Activated CD4-positive, alpha-beta T cell treated with anti-CD3 and anti-CD28 coated beads, Interleukin-2, amount 10 ng/mL, durations not matched to agents 24 days and 14 days (primary cell): ENCODE data around the gene ZNF318. TPM values are rescaled to one million over a fixed set of nuclear protein-coding genes. Genes with fewer than 3 reads are reported as not detected.
"Not testable (repeated sequence)": the region's sequence is repeated elsewhere in the genome, so short reads cannot be mapped to it uniquely, and the experiment has no call there.

Source experiments
- DNase-seq: peaks from one replicate; pipeline ENCODE4 v3.0.0; 2022
- H3K27ac Mint-ChIP-seq: one replicate; pipeline ENCODE4 v1.8.0; 2022; ENCODE audit warnings: mild to moderate bottlenecking, mixed read lengths
- H3K27me3 Mint-ChIP-seq: one replicate; pipeline ENCODE4 v1.8.0; 2022; ENCODE audit warnings: mixed read lengths
- H3K36me3 Mint-ChIP-seq: one replicate; pipeline ENCODE4 v1.8.0; 2022; ENCODE audit warnings: low read depth, mild to moderate bottlenecking, mixed read lengths
- H3K4me1 Mint-ChIP-seq: one replicate; pipeline ENCODE4 v1.8.0; 2021; ENCODE audit warnings: mixed read lengths
- H3K4me3 Mint-ChIP-seq: one replicate; pipeline ENCODE4 v1.8.0; 2022; ENCODE audit warnings: mild to moderate bottlenecking, moderate library complexity, mixed read lengths
- H3K9me3 Mint-ChIP-seq: one replicate; pipeline ENCODE4 v1.8.0; 2021; ENCODE audit warnings: mixed read lengths
- intact Hi-C: fragments of 100-400 bp; cut with micrococcal nuclease; formaldehyde crosslinking; loops from one replicate; pipeline ENCODE4 v1.15.1; 2023
- total RNA-seq: library from RNA; stranded (reverse); gene quantifications from 2 replicates; pipeline ENCODE4 v1.2.3, GENCODE V29; 2022

Gene ZNF318
- total RNA-seq, 1 donor from 2014 or later: 10.3 TPM

DNA sequence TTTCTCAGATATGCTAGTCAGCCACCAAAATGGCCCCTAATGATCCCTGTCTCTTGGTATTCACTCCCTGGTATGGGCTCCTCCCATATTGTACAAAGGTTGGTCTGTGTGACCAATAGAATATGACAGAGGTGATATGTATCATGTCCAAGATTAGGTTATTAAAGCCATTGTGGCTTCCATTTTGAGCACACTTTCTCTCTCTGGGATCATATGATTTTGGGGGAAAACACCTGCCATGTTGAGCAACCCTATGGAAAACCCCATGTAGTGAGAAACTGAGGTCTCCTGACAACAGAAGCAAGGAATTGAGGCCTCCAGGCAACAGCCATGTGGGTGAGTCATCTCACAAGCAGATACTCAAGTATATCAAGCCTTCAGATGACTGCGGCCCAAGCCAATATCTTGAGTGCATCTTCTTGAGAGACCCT is 7.1 kb upstream of the ZNF318 start:
- Mint-ChIP-seq H3K27me3 (peaks cover 19% of the 10 kb centered on the region), H3K4me3 (no peak overlapping the region), H3K4me1 (peaks cover 12% of the 10 kb centered on the region), H3K27ac (peak overlapping the region; percentile 1), H3K36me3 (no peaks in the 10 kb centered on the region), H3K9me3 (peaks cover 4% of the 10 kb centered on the region)
- intact Hi-C loops: no loop called here
- peak; percentile 70 for DNase-seq

DNA sequence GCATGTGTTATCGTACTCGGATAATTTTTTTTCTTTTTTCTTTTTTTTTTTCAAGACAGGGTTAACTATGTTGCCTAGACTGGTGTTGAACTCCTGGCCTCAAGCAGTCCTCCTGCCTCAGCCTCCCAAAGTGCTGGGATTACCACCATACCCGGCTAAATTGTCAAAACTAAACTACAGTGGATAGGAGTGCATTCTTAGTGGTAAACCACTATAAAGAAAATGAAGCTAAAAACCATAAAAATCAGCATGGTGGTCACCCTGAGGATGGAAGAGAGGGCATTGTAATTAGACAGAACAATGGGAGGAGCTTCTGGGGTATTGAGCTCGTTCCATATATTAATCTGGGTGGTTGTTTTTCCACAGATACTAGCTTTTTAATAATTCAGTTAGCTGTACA is 6.2 kb upstream of the ZNF318 start:
- peaks cover 14% of the 10 kb centered on the region for H3K27me3 Mint-ChIP-seq
- DNase-seq: no peak
- peaks cover 11% of the 10 kb centered on the region for H3K4me1 Mint-ChIP-seq
- no peaks in the 10 kb centered on the region for H3K36me3 Mint-ChIP-seq
- H3K27ac Mint-ChIP-seq: peak overlapping the region; percentile 29
- intact Hi-C loops: no loop called here
- H3K9me3 Mint-ChIP-seq: no peaks in the 10 kb centered on the region
- H3K4me3 Mint-ChIP-seq: no peak overlapping the region

DNA sequence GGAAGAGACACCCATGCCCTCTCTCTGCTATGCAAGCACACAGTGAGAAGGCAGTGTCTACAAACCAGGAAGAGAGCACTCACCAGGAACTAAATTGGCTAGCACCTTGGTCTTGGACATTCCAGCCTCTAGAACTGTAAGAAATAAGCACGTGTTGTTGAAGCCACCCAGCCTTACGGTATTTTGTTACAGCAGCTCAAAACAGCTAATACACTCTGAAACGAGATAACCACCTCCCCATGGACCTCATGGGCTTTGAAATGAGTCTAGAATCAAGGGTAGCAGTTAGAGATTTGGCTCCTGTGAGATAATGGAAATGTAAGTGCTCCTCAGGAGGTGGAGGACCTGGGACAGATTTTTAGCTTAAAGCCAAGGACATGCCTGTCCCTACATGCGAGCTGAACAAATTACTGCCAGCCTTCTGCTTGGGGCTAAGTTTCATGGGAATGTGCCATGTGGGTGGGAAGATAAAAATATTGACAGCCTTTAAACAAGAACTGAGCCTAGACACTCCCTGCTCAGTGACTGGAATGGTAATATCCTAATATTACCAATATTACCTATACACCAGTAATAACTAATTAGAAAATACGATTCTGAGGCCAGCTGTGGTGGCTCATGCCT is 3.9 kb upstream of the ZNF318 start:
- Mint-ChIP-seq H3K27ac (no peak overlapping the region), H3K27me3 (peaks cover 1% of the 10 kb centered on the region), H3K36me3 (no peaks in the 10 kb centered on the region), H3K4me1 (peaks cover 21% of the 10 kb centered on the region), H3K4me3 (no peak overlapping the region), H3K9me3 (no peaks in the 10 kb centered on the region)
- no peak for DNase-seq
- intact Hi-C loops: no loop called here

DNA sequence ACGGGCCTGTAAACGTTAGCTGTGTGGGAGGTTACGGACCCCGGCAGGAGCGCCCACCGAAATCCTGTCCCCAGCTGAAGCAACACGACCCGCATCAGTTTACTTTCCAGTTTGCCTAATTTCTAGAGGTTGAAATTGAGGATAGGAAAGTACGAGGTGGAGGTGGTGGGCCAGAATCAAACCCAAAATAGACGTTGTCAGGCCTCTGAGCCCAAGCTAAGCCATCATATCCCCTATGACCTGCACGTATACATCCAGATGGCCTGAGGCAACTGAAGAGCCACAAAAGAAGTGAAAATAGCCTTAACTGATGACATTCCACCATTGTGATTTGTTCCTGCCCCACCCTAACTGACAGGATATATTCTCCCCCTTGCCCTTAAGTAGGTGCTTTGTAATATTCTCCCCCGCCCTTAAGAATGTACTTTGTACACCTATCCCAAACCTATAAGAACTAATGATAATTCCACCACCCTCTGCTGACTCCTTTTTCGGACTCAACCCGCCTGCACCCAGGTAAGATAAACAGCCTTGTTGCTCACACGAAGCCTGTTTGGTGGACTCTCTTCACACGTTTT is 645 bp upstream of the ZNF318 start:
- DNase-seq: peak; percentile 67
- H3K9me3 Mint-ChIP-seq, H3K36me3 Mint-ChIP-seq, intact Hi-C loops, H3K27me3 Mint-ChIP-seq: not testable (repeated sequence)
- H3K4me3 Mint-ChIP-seq: peak overlapping the region; percentile 85
- peak overlapping the region; percentile 94 for H3K27ac Mint-ChIP-seq
- peaks cover 35% of the 10 kb centered on the region for H3K4me1 Mint-ChIP-seq

DNA sequence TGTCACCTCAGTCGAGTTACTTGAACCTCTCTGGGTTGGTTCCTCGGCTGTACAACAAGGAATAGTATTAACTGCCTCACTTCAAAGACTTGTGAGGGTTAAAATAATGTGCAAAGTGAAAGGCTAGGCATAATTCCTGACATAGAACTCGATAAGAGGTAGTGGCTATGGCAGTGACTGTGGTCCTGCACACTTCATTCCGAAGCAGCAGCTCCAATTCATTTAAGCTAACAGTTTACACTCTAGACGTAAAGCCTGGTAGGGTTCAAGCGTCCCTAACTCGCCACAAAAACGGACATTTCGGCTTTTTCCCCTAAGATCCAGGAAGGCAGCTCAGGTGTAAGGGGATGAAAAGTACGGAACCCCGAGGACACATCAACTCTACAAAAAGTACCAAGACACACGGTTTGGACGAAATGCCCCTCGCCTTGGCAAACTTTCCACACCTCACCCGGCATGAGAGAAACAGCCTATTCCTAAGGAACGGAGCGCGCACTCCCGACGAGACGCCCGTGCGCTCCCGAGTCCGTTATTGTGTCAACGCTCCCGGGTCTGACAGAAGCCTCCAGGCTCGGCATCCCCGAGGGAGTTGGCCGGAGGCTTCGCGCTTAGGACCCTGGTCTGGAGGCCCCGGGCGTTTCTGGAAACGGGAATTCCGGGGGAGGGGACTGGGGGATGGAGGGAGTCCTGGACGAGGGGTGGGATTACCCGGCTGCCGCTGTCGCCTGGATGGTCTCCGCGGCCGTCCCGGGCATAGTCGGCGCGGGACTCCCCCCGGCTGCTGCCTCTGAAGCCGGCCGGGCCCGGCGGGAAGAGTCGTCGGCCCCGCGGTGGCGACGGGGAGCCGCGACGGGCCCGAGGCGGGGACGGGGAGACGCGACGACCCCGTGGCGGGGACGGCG is 937 bp downstream of the ZNF318 start:
- Mint-ChIP-seq H3K27ac (peak overlapping the region; percentile 58), H3K9me3 (no peaks in the 10 kb centered on the region), H3K4me1 (peaks cover 35% of the 10 kb centered on the region), H3K27me3 (peaks cover 1% of the 10 kb centered on the region), H3K36me3 (peaks cover 11% of the 10 kb centered on the region), H3K4me3 (peak overlapping the region; percentile 82)
- intact Hi-C loops: loop anchor here (1.0 to 5.0 kb wide), 5 partner anchors 15 to 261 kb away; partner anchors contain the start of genes ABCC10, GTPBP2, POLR1C and YIPF3
- peak; percentile 76 for DNase-seq

DNA sequence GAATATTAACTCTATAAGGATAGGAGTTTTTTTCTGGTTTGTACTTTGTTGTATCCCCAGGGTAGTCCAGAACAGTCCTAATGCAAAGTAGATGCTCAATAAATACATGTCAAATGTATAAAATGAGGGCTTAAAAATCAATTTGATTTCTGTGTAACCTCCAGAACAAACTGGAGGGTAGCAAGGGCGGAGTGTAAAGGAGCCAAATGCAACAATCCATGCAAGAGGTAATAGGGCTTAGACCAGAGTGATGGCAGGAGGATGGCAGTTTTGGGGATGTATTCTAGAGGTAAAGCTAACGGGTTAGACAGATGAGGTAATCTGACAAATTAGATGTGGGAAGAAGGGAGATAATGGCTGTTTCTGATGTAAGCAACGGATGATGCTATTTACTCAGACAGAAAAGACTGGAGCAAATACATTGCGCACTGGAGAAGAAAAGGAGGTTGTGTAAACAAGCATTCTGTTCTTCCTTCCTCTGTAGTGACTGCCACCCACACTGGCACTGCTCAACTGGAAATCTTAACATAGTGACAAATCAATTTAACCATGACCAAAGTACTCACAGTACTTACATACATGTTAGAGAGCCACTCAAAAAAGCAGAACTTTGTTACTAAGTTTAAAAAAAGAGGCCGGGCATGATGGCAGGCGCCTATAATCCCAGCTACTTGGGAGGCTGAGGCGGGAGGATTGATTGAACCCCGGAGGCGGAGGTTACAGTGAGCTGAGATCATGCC is 2.0 kb downstream of the ZNF318 start:
- no peaks in the 10 kb centered on the region for H3K9me3 Mint-ChIP-seq
- H3K27me3 Mint-ChIP-seq: no peaks in the 10 kb centered on the region
- H3K36me3 Mint-ChIP-seq: peaks cover 13% of the 10 kb centered on the region
- no peak for DNase-seq
- intact Hi-C loops: loop anchor here (5.0 kb wide), 1 partner anchor 150 kb away; the partner anchor contains the start of genes POLR1C and YIPF3
- H3K4me3 Mint-ChIP-seq: peak overlapping the region; percentile 64
- peaks cover 35% of the 10 kb centered on the region for H3K4me1 Mint-ChIP-seq
- H3K27ac Mint-ChIP-seq: no peak overlapping the region

DNA sequence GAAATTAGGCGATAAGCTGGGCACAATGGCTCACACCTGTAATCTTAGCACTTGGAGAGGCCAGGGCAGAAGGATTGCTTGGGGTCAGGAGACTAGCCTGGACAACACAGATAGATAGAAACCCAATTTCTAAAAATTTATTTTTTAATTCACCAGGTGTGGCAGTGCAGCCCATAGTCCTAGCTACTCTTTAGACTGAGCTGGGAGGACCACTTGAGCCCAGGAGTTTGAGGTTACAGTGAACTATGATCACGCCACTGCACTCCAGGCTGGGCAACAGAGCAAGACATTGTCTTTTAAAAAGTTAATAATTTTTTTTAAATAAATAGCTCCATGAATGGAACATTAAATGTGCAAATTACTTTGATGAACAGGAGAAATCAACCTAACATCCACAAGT is 8.2 kb downstream of the ZNF318 start:
- no peak for DNase-seq
- Mint-ChIP-seq H3K27ac (no peak overlapping the region), H3K4me3 (no peak overlapping the region), H3K4me1 (peaks cover 8% of the 10 kb centered on the region), H3K36me3 (peaks cover 35% of the 10 kb centered on the region), H3K9me3 (no peaks in the 10 kb centered on the region), H3K27me3 (no peaks in the 10 kb centered on the region)
- intact Hi-C loops: no loop called here

DNA sequence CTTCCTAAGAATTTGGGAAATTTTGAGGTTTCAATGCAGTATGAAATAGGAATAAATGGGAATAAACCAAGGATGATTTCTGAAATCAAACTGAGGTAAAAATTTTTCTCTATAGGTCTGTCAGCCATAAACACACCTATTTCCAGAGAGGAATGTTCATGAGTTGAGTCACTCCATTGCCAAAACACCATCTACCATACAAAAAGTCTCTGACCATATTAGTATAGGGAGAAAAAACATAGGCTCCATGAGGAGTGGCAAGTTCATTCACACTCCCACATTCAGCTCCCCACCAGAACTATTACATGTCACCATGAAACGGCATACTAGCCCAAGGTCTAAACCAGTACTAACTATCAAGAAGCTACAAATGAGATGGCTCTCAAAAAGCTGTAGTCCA is 9.6 kb downstream of the ZNF318 start:
- Mint-ChIP-seq H3K27me3 (no peaks in the 10 kb centered on the region), H3K27ac (no peak overlapping the region), H3K9me3 (no peaks in the 10 kb centered on the region), H3K4me1 (peaks cover 4% of the 10 kb centered on the region), H3K4me3 (no peak overlapping the region), H3K36me3 (peaks cover 42% of the 10 kb centered on the region)
- intact Hi-C loops: no loop called here
- DNase-seq: no peak

DNA sequence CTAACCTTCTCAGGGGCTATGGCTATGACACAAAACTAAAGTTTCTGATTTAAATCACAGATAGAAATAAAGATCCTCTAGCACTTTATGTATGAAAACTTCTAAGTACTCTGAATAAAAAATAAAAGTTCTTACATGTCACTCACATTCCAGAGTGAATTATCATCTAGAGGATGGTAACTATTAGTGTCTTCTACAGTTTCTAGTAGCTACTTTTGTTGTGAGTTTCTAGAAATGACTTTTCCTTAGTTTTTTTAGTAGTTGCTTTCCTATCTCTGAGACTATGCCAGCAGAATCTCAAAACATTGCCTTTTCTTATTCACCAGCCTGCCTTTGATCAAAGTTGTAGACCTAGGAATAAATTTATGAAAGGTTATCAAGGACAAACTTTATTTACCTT is 10.1 kb downstream of the ZNF318 start:
- Mint-ChIP-seq H3K36me3 (peaks cover 42% of the 10 kb centered on the region), H3K9me3 (no peaks in the 10 kb centered on the region)
- intact Hi-C loops: no loop called here

DNA sequence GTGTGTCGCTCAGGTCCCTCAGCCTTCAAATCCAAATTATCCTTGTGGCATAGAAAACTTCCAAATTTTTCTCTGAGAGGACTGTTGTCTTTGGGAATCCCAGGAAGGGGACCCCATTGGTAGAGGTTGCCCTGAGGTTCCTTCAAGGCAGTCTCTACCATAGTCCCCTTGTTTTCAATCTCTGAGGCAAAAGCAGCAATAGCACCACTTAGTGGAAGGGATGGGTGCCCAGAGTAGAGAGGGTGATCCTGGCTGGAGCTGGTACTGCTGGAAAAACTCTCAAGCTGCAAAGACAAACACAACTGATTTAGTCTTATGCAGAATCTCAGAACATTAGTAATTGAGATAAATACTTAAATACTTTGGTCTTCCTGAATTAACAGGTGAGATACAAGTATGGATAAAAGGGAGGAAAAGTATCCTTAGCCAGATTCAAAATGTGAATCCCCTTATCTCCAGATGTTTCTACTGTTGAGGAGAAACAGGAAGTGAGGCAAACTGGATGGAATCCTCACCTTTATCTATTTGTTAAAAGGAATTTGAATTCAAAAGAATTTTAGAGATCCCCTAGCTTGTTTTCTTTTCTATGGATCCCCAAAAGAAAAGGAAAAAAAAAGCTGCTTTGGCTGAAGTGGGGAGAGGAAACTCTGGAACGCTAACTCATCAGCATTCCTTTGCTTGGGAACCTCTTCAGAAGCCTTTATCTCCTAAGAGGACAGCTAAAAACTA is 13.4 kb downstream of the ZNF318 start:
- H3K36me3 Mint-ChIP-seq: peaks cover 45% of the 10 kb centered on the region
- H3K4me1 Mint-ChIP-seq: peaks cover 2% of the 10 kb centered on the region
- no peaks in the 10 kb centered on the region for H3K9me3 Mint-ChIP-seq
- no peaks in the 10 kb centered on the region for H3K27me3 Mint-ChIP-seq
- no peak overlapping the region for H3K27ac Mint-ChIP-seq
- intact Hi-C loops: no loop called here
- no peak for DNase-seq
- no peak overlapping the region for H3K4me3 Mint-ChIP-seq

More for the DNA sequence above, 10.1 kb downstream of the ZNF318 start:
- Mint-ChIP-seq H3K4me3 (no peak overlapping the region), H3K27ac (no peak overlapping the region), H3K4me1 (peaks cover 4% of the 10 kb centered on the region), H3K27me3 (no peaks in the 10 kb centered on the region)
- DNase-seq: no peak

DNA sequence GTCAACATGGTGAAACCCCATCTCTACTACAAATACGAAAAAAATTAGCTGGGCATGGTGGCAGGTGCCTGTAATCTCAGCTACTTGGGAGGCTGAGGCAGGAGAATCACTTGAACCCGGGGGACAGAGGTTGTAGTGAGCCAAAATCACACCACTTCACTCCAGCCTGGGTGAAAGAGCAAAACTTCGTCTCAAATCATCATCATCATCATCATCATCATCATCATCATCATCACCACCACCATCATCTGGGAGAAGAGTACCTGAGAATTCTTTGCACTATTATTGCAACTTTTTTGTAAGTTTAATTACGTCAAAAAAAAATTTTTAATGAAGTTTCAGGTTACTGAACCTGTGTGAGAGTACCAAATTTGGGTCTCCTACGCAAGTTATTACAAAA is 17.5 kb downstream of the ZNF318 start:
- not testable (repeated sequence) for H3K4me1 Mint-ChIP-seq, H3K9me3 Mint-ChIP-seq, H3K4me3 Mint-ChIP-seq, DNase-seq, H3K27ac Mint-ChIP-seq, H3K27me3 Mint-ChIP-seq
- intact Hi-C loops: loop anchor here (5.0 kb wide), 1 partner anchor 90 kb away; no protein-coding TSS in a partner anchor
- H3K36me3 Mint-ChIP-seq: peaks cover 33% of the 10 kb centered on the region

DNA sequence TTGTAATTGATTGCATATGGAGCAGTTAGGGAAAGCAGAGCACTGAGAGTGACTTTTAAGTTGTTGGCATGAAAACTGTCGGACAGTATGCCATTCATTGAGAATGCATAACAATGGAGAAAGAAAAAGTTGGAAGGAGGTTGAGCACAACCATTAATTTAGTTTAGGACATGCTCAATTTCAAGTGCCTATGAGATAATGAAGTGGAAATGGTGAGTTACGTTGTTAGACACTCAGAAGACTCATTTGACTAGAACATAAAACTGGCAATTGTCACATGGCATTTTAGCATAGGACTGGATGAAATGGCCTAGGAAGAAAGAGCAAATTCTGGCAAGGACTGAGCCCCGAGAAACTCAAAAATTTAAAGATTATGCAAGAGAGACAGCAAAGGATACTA is 22.0 kb downstream of the ZNF318 start:
- Mint-ChIP-seq H3K27ac (no peak overlapping the region), H3K4me3 (no peak overlapping the region), H3K27me3 (no peaks in the 10 kb centered on the region), H3K9me3 (no peaks in the 10 kb centered on the region), H3K4me1 (no peaks in the 10 kb centered on the region), H3K36me3 (peaks cover 24% of the 10 kb centered on the region)
- no peak for DNase-seq
- intact Hi-C loops: no loop called here

DNA sequence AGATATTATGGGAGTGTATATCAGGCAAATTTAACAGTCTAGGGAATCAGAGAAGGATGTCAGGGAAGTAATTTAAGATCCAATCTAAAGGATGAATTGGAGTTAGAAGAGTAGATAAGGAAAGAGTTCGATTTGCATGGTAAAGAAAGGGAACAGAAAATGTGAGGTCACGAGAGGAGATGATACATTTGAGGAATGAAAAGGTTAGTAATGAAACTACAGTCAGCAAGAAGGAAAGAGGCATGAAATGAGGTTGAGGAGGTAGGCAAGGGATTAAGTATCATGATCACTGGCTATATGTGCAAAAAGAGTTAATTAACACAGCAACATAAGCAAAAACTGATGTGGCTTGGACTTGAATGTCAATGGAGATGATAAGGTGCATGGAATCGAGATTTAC is 22.4 kb downstream of the ZNF318 start:
- no peaks in the 10 kb centered on the region for H3K9me3 Mint-ChIP-seq
- no peak overlapping the region for H3K27ac Mint-ChIP-seq
- no peaks in the 10 kb centered on the region for H3K4me1 Mint-ChIP-seq
- intact Hi-C loops: no loop called here
- H3K4me3 Mint-ChIP-seq: no peak overlapping the region
- H3K36me3 Mint-ChIP-seq: peaks cover 25% of the 10 kb centered on the region
- H3K27me3 Mint-ChIP-seq: no peaks in the 10 kb centered on the region
- no peak for DNase-seq
